Measurements from ENCODE around the gene MASP1.

DNA sequence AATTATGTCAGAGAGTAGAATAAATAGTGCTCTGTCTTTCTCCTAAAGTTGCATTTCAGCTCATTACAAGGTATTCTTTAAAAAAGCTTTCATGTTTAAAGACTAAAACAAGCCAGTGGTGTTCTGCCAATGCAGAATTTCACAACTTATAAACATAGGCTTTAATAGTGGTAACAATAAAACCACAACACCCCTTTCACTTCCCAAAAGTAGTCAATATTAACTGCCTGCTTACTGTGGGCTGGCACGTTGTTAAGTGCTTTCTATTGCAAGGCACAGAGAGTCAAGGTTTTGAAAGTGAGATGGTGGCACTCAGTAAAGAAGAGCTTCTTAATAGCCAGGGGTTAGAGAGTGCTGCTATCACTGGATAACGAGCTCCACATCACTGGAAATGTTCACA is 102.6 kb downstream of the MASP1 start:
- TF ChIP-seq, protein P1, sequence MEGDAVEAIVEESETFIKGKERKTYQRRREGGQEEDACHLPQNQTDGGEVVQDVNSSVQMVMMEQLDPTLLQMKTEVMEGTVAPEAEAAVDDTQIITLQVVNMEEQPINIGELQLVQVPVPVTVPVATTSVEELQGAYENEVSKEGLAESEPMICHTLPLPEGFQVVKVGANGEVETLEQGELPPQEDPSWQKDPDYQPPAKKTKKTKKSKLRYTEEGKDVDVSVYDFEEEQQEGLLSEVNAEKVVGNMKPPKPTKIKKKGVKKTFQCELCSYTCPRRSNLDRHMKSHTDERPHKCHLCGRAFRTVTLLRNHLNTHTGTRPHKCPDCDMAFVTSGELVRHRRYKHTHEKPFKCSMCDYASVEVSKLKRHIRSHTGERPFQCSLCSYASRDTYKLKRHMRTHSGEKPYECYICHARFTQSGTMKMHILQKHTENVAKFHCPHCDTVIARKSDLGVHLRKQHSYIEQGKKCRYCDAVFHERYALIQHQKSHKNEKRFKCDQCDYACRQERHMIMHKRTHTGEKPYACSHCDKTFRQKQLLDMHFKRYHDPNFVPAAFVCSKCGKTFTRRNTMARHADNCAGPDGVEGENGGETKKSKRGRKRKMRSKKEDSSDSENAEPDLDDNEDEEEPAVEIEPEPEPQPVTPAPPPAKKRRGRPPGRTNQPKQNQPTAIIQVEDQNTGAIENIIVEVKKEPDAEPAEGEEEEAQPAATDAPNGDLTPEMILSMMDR (conservative IDR thresholded peaks at IDR 0.05 in 1 of 2, IDR thresholded peaks at IDR 0.05 in 1 of 2; ENCODE audit: extremely low read depth in 1 of 2, insufficient read depth in 1 of 2, low read depth in 1 of 2, low read length in 2 of 2): no peak
- no peak for TF ChIP-seq EZH2 (IDR thresholded peaks at IDR 0.05; ENCODE audit: borderline replicate concordance, low read length)

Measured in mammary epithelial cell (primary cell).